Measurements from ENCODE around the gene IQGAP3.

GRCh38 chr1:156481527-156481926 lies 90.8 kb downstream of the IQGAP3 start:
- no peak for TF ChIP-seq CTCF (IDR thresholded peaks at IDR 0.05; ENCODE audit: poor library complexity)
- TF ChIP-seq EZH2phosphoT487 (IDR thresholded peaks at IDR 0.05; ENCODE audit: low read depth, severe bottlenecking, unreplicated experiment), result no peak
